Mammary epithelial cell (primary cell): Measurements from ENCODE around the gene PSG7.
"Not testable (repeated sequence)": the region's sequence is repeated elsewhere in the genome, so short reads cannot be mapped to it uniquely, and the experiment has no call there.

Experiments
- CTCF ChIP-seq, 2 donors: IDR thresholded peaks in 1 of 2; conservative IDR thresholded peaks in 1 of 2; 2 replicates each; pipeline ENCODE4 v1.5.1; 2011 to 2012; ENCODE audit warnings: inconsistent platforms in 2 of 2, low read length in 2 of 2, mild to moderate bottlenecking in 2 of 2, control low read depth in 1 of 2, low read depth in 1 of 2; ENCODE audit not compliant: insufficient read depth in 1 of 2; ENCODE audit errors: extremely low read depth in 1 of 2
- EZH2 ChIP-seq: IDR thresholded peaks from 2 replicates; pipeline ENCODE4 v1.6.1; 2012; ENCODE audit warnings: low read length, inconsistent platforms, borderline replicate concordance

GRCh38 chr19:42952126-42952525 lies 15.1 kb upstream of the PSG7 start:
- TF ChIP-seq CTCF (conservative IDR thresholded peaks at IDR 0.05 in 1 of 2, IDR thresholded peaks at IDR 0.05 in 1 of 2; ENCODE audit: extremely low read depth in 1 of 2, insufficient read depth in 1 of 2, low read depth in 1 of 2, low read length in 2 of 2); EZH2: not testable (repeated sequence)
